Stimulated activated effector memory CD8-positive, alpha-beta T cell treated with anti-CD3 and anti-CD28 coated beads, Interleukin-12 subunit alpha, Interleukin-12 subunit beta, amount 100 ng/mL, for 72 hours (primary cell): Measurements from ENCODE around the gene UBE2D2.
A peak's percentile ranks its signal among the peaks of the same experiment; 100 is the strongest.
"Not testable (repeated sequence)": the region's sequence is repeated elsewhere in the genome, so short reads cannot be mapped to it uniquely, and the experiment has no call there.

Source experiments
- ATAC-seq: fragments of 150-1000 bp; cut with Tn5 transposase; 2 replicates; pipeline ENCODE4 v1.10.0; 2021
- DNase-seq, 2 donors: peaks; one replicate each; pipeline ENCODE4 v3.0.0; 2021 to 2022; ENCODE audit warnings: low spot score in 2 of 2
- H3K27ac Mint-ChIP-seq: one replicate; pipeline ENCODE4 v1.8.0; 2022; ENCODE audit warnings: mild to moderate bottlenecking, mixed read lengths
- H3K36me3 Mint-ChIP-seq: one replicate; pipeline ENCODE4 v1.8.0; 2022; ENCODE audit warnings: mild to moderate bottlenecking, mixed read lengths
- H3K4me1 Mint-ChIP-seq: one replicate; pipeline ENCODE4 v1.8.0; 2022; ENCODE audit warnings: mixed read lengths
- H3K4me3 Mint-ChIP-seq: one replicate; pipeline ENCODE4 v1.8.0; 2022; ENCODE audit warnings: mild to moderate bottlenecking, mixed read lengths
- H3K9me3 Mint-ChIP-seq: one replicate; pipeline ENCODE4 v1.8.0; 2022; ENCODE audit warnings: mixed read lengths

Gene UBE2D2

DNA sequence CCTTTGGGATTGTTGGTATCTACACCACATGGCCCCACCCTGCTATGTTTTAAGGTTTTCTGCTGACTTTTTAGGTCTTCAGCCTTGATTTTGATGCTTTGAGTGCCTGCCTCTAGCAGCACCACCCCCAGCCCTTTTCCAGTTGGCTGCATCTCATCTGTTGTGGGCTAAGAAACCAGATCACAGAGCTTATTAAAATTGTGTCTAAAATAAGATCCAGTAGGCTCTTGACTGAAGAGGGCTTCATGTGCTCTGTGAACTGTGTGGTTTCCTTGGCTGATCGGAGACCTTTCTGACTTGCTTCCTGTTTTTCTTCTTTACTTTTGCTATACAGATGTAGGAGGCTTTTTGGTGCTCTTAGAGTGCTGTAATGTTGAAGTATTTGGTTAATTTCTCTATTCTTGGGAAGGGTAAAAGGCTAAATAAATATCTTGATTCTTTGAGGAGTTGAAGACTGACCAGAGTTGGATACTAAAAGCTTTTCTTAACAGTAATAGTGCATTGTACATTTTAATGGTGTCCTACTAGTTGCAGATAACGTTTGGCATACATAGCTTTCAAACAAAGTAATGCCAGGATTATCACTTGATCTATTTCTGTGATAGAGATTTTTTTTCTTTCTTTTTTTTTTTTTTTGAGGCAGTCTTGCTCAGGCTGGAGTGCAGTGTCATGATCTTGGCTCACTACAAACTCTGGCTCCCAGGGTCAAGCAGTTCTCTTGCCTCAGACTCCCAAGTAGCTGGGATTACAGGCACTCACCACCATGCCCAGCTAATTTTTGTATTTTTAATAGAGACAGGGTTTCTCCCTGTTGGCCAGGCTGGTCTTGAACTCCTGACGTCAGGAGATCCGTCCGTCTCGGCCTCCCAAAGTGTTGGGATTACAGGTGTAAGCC lies 4.5 kb downstream of the UBE2D2 start:
- peaks cover 96% of the 10 kb centered on the region for H3K36me3 Mint-ChIP-seq
- DNase-seq, result no peak

DNA sequence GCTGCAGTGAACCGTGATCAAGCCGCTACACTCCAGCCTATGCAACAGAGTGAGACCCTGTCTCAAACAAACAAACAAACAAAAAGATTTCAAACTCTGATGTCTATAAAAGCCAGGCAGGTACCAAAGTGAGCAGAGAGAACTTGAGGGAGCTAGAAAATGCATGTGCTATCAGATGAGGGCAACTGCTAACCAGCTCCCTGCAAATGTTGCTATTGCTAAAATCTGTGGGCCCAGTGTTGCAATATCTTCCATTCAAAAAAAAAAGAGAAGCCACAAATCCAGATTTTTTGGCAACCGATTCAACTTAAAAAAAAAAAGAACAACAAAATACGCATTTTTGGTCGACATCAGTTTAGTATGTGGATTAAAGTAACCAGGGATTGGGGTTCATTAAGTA lies 5.5 kb downstream of the UBE2D2 start:
- Mint-ChIP-seq H3K4me1 (peaks cover 37% of the 10 kb centered on the region), H3K9me3 (no peaks in the 10 kb centered on the region), H3K27ac (peak overlapping the region; percentile 87), H3K36me3 (peaks cover 97% of the 10 kb centered on the region), H3K4me3 (no peak overlapping the region)
- ATAC-seq, result no peak
- no peak for DNase-seq

More for the DNA sequence above, 4.5 kb downstream of the UBE2D2 start:
- no peak for ATAC-seq
- Mint-ChIP-seq H3K4me1 (peaks cover 35% of the 10 kb centered on the region), H3K4me3 (peak overlapping the region; percentile 95), H3K27ac (peak overlapping the region; percentile 87), H3K9me3 (no peaks in the 10 kb centered on the region)

DNA sequence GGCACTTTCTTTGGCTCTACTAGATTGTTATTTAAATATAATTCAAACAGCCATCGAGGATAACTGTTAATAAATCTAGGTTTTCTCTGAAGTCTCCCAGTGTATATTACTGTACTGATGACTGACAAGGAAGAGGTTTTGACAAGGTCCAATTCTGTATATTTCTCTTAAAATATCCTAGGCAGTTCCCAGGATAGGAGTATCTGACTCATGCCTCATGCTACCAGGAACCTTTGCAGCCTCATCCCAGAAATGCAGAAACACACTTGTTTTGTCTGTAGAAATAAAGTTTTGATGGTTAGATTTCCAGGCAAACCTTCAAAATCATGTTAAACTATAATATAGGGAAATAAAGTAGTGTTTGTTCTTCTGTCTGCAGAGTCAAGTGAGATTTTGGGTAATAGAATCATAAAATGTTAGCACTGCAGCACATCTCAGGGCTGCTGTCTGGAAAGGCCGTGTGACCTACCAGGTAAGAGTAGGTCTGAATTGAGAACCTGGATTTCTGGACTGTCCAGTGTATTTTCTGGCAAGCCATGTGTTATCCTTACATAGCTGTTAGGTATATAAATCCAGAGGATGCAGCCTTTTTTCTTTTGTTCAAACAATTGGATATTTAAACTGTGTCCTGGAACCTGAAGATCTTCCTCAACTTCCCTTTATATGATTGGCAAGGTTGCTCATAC lies 8.3 kb downstream of the UBE2D2 start:
- Mint-ChIP-seq H3K4me1 (peaks cover 42% of the 10 kb centered on the region), H3K27ac (peak overlapping the region; percentile 54), H3K9me3 (no peaks in the 10 kb centered on the region), H3K36me3 (peaks cover 96% of the 10 kb centered on the region), H3K4me3 (no peak overlapping the region)
- no peak for ATAC-seq
- no peak for DNase-seq

DNA sequence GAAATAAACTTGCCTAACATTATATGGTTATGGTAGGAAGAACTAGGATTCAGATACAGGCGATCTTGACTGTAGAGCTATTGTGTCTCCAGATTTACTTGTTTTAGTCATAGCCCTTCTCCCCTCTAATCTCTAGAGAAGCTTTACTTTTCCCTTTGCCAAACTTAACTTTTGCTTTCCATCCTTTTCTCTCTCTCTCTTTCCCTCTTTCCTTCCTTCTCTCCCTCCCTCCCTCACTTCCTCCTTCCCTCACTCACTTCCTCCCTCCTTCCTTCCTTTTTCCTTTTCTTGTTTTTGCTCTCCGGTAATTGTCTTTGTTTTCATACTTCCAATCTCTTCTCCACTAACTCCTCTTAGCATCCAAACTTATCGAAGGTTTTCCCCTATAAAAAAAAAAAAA lies 10.4 kb downstream of the UBE2D2 start:
- Mint-ChIP-seq H3K36me3 (peaks cover 93% of the 10 kb centered on the region), H3K9me3 (no peaks in the 10 kb centered on the region), H3K4me3 (no peak overlapping the region), H3K27ac (peak overlapping the region; percentile 13), H3K4me1 (peaks cover 51% of the 10 kb centered on the region)
- DNase-seq (no peak), ATAC-seq (no peak)

DNA sequence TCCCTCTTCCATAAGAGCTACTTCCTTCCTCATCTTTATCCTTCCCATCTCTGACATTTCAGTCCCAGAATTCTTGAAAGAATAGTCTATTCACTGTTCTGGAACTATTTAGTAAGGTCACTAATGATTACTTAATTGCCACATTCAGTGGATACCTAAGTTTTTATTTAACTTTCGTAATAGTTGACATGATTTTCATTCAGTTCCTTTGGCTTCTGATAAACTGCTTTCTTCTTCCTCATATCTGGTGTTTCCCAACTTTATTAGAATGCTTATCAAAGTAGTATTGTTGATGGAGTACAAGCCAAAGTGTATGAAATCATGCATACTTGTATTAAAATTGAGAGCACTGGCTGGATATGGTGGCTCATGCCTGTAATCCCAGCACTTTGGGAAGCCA lies 10.8 kb downstream of the UBE2D2 start:
- Mint-ChIP-seq H3K9me3 (no peaks in the 10 kb centered on the region), H3K4me1 (peaks cover 56% of the 10 kb centered on the region), H3K4me3 (no peak overlapping the region), H3K36me3 (peaks cover 93% of the 10 kb centered on the region), H3K27ac (peak overlapping the region; percentile 13)
- DNase-seq, result no peak
- ATAC-seq, result no peak

DNA sequence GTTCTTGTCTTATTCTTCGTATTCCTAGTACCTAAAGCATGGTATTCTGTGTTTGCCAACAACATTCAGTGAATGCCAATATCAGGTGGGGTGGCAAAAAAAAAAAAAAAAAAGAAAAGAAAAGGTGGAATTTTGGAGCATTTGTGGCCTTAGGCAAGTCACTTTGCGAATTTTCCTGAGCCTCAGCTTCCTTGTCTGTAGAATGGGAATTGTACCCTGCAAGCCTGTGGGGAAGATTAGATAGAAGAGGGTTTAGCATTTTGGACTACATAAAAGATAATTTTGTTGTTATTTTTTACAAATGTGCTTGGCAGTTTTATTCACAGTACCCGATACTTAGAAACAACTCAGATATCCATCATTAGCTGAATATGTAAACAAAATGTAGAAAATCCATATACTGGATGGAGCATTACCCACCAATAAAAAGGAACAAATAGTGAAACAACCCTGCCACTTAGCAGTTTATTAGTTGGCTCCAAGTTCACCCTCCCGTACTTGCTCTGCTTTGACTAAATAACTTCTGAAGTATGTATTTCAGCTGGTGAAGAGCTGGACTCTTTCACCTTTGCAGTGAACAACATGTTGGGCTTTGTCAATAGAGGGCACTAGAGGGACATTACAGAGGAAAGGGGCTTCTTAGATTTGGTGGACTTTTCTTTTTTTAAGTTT lies 13.6 kb downstream of the UBE2D2 start:
- no peak overlapping the region for H3K27ac Mint-ChIP-seq
- no peak overlapping the region for H3K4me3 Mint-ChIP-seq
- DNase-seq, result no peak
- no peaks in the 10 kb centered on the region for H3K9me3 Mint-ChIP-seq
- peaks cover 91% of the 10 kb centered on the region for H3K36me3 Mint-ChIP-seq
- H3K4me1 Mint-ChIP-seq, result peaks cover 65% of the 10 kb centered on the region
- ATAC-seq, result peak; percentile 63

DNA sequence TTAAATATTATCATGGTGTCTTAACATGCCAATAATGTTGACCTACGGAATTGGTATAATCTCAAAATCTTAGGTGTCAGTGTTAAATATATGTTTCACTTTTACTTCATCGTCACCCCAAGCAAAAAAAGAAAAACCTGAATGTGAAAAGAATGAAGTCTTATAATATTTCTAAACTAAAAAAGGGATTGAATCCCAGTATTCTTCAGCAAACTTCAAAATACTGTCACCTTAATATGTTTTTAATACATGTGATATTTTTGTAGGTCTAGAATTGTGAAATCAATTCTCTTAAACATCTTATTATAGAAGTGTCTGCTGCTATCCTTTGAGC lies 14.1 kb downstream of the UBE2D2 start:
- H3K27ac Mint-ChIP-seq, result peak overlapping the region; percentile 57
- peaks cover 60% of the 10 kb centered on the region for H3K4me1 Mint-ChIP-seq
- DNase-seq (no peak), ATAC-seq (no peak)
- no peaks in the 10 kb centered on the region for H3K9me3 Mint-ChIP-seq
- peaks cover 86% of the 10 kb centered on the region for H3K36me3 Mint-ChIP-seq
- peak overlapping the region; percentile 44 for H3K4me3 Mint-ChIP-seq

GRCh38 chr5:139575751-139576150 lies 14.6 kb downstream of the UBE2D2 start:
- ATAC-seq, result peak; percentile 83
- H3K9me3 Mint-ChIP-seq, result no peaks in the 10 kb centered on the region
- H3K4me3 Mint-ChIP-seq, result peak overlapping the region; percentile 44
- DNase-seq, result no peak
- peaks cover 57% of the 10 kb centered on the region for H3K4me1 Mint-ChIP-seq
- H3K27ac Mint-ChIP-seq, result peak overlapping the region; percentile 57
- peaks cover 85% of the 10 kb centered on the region for H3K36me3 Mint-ChIP-seq

- DNase-seq, result no peak
- H3K4me1 Mint-ChIP-seq, result peaks cover 44% of the 10 kb centered on the region
- H3K9me3 Mint-ChIP-seq, result no peaks in the 10 kb centered on the region
- peak overlapping the region; percentile 67 for H3K27ac Mint-ChIP-seq
- H3K4me3 Mint-ChIP-seq, result no peak overlapping the region
- peaks cover 88% of the 10 kb centered on the region for H3K36me3 Mint-ChIP-seq
- no peak for ATAC-seq
These were observed 16.7 kb downstream of the UBE2D2 start for GRCh38 chr5:139577689-139578290.

GRCh38 chr5:139578325-139578724 lies 17.2 kb downstream of the UBE2D2 start:
- H3K4me3 Mint-ChIP-seq, result no peak overlapping the region
- no peak for ATAC-seq
- H3K36me3 Mint-ChIP-seq, result peaks cover 86% of the 10 kb centered on the region
- no peaks in the 10 kb centered on the region for H3K9me3 Mint-ChIP-seq
- DNase-seq, result no peak
- peak overlapping the region; percentile 56 for H3K27ac Mint-ChIP-seq
- H3K4me1 Mint-ChIP-seq, result peaks cover 48% of the 10 kb centered on the region

DNA sequence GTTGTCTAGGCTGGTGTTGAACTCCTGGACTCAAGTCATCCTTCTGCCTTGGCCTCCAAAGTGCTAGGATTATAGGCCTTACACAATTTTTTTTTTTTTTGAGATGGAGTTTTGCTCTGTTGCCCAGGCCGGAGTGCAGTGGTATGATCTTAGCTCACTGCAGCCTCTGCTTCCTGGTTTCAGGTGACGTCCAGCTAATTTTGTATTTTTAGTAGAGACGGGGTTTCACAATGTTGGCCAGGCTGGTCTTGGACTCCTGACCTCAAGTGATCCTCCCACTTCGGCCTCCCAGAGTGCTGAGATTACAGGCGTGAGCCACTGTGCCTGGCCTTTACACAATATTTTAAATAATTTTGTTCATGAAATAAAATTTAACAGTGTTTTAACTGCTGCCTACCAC lies 21.0 kb downstream of the UBE2D2 start:
- H3K27ac Mint-ChIP-seq, ATAC-seq, DNase-seq, H3K9me3 Mint-ChIP-seq, H3K4me3 Mint-ChIP-seq: not testable (repeated sequence)
- Mint-ChIP-seq H3K4me1 (peaks cover 32% of the 10 kb centered on the region), H3K36me3 (peaks cover 87% of the 10 kb centered on the region)

DNA sequence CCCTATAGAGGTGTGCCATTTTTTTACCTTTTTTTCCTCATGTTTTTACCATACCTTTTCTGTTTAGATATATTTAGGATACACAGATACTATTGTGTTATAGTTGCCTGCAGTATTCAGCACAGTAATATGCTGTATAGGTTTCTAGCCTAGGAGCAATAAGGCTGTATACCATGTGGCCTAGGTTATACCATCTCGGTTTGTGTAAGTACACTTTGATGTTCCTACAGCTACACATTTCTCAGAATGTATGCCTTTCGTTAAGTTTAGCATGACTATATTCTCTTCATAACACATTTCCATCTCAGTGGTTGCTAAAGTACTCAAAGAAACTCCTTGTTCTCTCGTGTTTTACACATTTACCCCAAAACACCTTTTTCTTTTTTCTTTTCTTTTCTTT lies 23.0 kb downstream of the UBE2D2 start:
- peak overlapping the region; percentile 43 for H3K27ac Mint-ChIP-seq
- no peaks in the 10 kb centered on the region for H3K9me3 Mint-ChIP-seq
- H3K36me3 Mint-ChIP-seq, result peaks cover 84% of the 10 kb centered on the region
- H3K4me1 Mint-ChIP-seq, result peaks cover 27% of the 10 kb centered on the region
- ATAC-seq (peak; percentile 92), DNase-seq (no peak)
- no peak overlapping the region for H3K4me3 Mint-ChIP-seq

- H3K36me3 Mint-ChIP-seq, result peaks cover 86% of the 10 kb centered on the region
- peak overlapping the region; percentile 68 for H3K27ac Mint-ChIP-seq
- not testable (repeated sequence) for ATAC-seq, DNase-seq, H3K9me3 Mint-ChIP-seq, H3K4me3 Mint-ChIP-seq
- peaks cover 41% of the 10 kb centered on the region for H3K4me1 Mint-ChIP-seq
These were observed 27.0 kb downstream of the UBE2D2 start for GRCh38 chr5:139588116-139588515.

DNA sequence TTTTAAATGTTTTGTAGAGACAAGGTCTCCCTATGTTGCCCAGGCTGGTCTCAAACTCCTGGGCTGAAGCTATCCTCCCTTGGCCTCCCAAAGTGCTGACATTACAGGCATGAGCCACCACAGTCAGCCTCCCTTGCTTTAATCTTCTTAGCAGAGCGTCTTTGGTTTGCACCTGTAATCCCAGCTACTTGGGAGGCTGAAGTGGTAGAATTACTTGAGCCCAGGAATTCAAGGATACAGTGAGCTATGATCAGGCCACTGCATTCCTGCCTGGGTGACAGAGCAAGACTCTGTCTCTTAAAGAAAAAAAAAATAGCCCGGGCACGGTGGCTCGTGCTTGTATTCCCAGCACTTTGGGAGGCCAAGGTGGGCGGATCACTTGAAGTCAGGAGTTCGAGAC lies 27.8 kb downstream of the UBE2D2 start:
- DNase-seq (no peak), ATAC-seq (no peak)
- H3K36me3 Mint-ChIP-seq, result peaks cover 80% of the 10 kb centered on the region
- no peaks in the 10 kb centered on the region for H3K9me3 Mint-ChIP-seq
- peak overlapping the region; percentile 43 for H3K27ac Mint-ChIP-seq
- no peak overlapping the region for H3K4me3 Mint-ChIP-seq
- H3K4me1 Mint-ChIP-seq, result peaks cover 38% of the 10 kb centered on the region

DNA sequence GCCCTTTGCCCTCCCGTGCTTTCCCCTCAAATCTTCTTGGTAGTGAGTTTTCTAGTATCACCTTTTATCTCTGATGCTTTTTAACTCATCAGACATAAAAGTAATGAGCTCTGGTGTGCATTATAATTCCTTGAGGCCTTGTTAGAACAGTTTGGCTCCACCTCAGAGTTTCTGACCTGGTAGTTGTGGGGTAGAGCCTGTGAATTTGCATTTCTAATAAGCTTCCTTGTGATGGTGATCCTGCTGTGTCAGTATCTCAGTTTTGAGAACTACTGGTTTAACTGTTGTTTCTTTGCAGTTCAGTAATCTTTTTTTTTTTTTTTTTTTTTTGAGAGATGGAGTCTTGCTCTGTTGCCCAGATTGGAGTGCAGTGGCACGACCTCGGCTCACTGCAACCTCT lies 31.1 kb downstream of the UBE2D2 start:
- peaks cover 55% of the 10 kb centered on the region for H3K36me3 Mint-ChIP-seq
- H3K4me1 Mint-ChIP-seq, result peaks cover 34% of the 10 kb centered on the region
- peak overlapping the region; percentile 65 for H3K27ac Mint-ChIP-seq
- H3K9me3 Mint-ChIP-seq, result no peaks in the 10 kb centered on the region
- no peak overlapping the region for H3K4me3 Mint-ChIP-seq
- DNase-seq (no peak), ATAC-seq (no peak)
